ENCODE data around the gene SORCS2.

The SORCS2 gene

GRCh38 chr4:7516096-7516772, 323.9 kb downstream of the SORCS2 start:
- DNase-seq (ENCODE audit: low read depth in 1 of 2, low spot score in 1 of 2): no peak

- DNase-seq (ENCODE audit: low read depth in 1 of 2, low spot score in 1 of 2): no peak
Observed at GRCh38 chr4:7516773-7517144, 324.4 kb downstream of the SORCS2 start.

GRCh38 chr4:7518871-7519637, 326.7 kb downstream of the SORCS2 start:
- no peak for DNase-seq (ENCODE audit: low read depth in 1 of 2, low spot score in 1 of 2)

GRCh38 chr4:7519638-7520376, 327.5 kb downstream of the SORCS2 start:
- DNase-seq (ENCODE audit: low read depth in 1 of 2, low spot score in 1 of 2): no peak

GRCh38 chr4:7521666-7522065, 329.3 kb downstream of the SORCS2 start:
- DNase-seq (ENCODE audit: low read depth in 1 of 2, low spot score in 1 of 2): no peak

- no peak for DNase-seq (ENCODE audit: low read depth in 1 of 2, low spot score in 1 of 2)
Observed at GRCh38 chr4:7522452-7523220, 330.3 kb downstream of the SORCS2 start.

- DNase-seq (ENCODE audit: low read depth in 1 of 2, low spot score in 1 of 2): no peak
Observed at GRCh38 chr4:7523526-7523925, 331.2 kb downstream of the SORCS2 start.

- DNase-seq (ENCODE audit: low read depth in 1 of 2, low spot score in 1 of 2): no peak
Observed at GRCh38 chr4:7524064-7524682, 331.8 kb downstream of the SORCS2 start.

GRCh38 chr4:7524843-7525242, 332.5 kb downstream of the SORCS2 start:
- DNase-seq (ENCODE audit: low read depth in 1 of 2, low spot score in 1 of 2): no peak

- DNase-seq (ENCODE audit: low read depth in 1 of 2, low spot score in 1 of 2): no peak
Observed at GRCh38 chr4:7526491-7526890, 334.2 kb downstream of the SORCS2 start.

GRCh38 chr4:7526929-7527535, 334.7 kb downstream of the SORCS2 start:
- no peak for DNase-seq (ENCODE audit: low read depth in 1 of 2, low spot score in 1 of 2)

GRCh38 chr4:7529368-7530080, 337.2 kb downstream of the SORCS2 start:
- DNase-seq (ENCODE audit: low read depth in 1 of 2, low spot score in 1 of 2): no peak

- no peak for DNase-seq (ENCODE audit: low read depth in 1 of 2, low spot score in 1 of 2)
Observed at GRCh38 chr4:7530082-7530481, 337.7 kb downstream of the SORCS2 start.

- no peak for DNase-seq (ENCODE audit: low read depth in 1 of 2, low spot score in 1 of 2)
Observed at GRCh38 chr4:7530932-7531639, 338.7 kb downstream of the SORCS2 start.

GRCh38 chr4:7531640-7531994, 339.3 kb downstream of the SORCS2 start:
- no peak for DNase-seq (ENCODE audit: low read depth in 1 of 2, low spot score in 1 of 2)

GRCh38 chr4:7532043-7532442, 339.7 kb downstream of the SORCS2 start:
- DNase-seq (ENCODE audit: low read depth in 1 of 2, low spot score in 1 of 2): no peak

- no peak for DNase-seq (ENCODE audit: low read depth in 1 of 2, low spot score in 1 of 2)
Observed at GRCh38 chr4:7533267-7533666, 340.9 kb downstream of the SORCS2 start.

- DNase-seq (ENCODE audit: low read depth in 1 of 2, low spot score in 1 of 2): no peak
Observed at GRCh38 chr4:7535094-7535493, 342.8 kb downstream of the SORCS2 start.

- DNase-seq (ENCODE audit: low read depth in 1 of 2, low spot score in 1 of 2): no peak
Observed at GRCh38 chr4:7535619-7536018, 343.3 kb downstream of the SORCS2 start.

Data from stimulated activated CD4-positive, alpha-beta T cell treated with anti-CD3 and anti-CD28 coated beads, Interleukin-15, amount 100 ng/mL, for 1 hour (primary cell).